Measurements from ENCODE around the gene RPL37.
"Not testable (repeated sequence)": the region's sequence is repeated elsewhere in the genome, so short reads cannot be mapped to it uniquely, and the experiment has no call there.

The RPL37 gene

GRCh38 chr5:40834849-40835787 is at the start of gene RPL37:
RPL37 (minus strand) TSS chr5:40835222; CDS start chr5:40835185, 37 bp downstream.
- DNase-seq (ENCODE audit: low spot score) = peak; percentile 82

- not testable (repeated sequence) for DNase-seq (ENCODE audit: low spot score)
Observed at GRCh38 chr5:40883051-40883450, 48.0 kb upstream of the RPL37 start.

- DNase-seq (ENCODE audit: low spot score) = no peak
Observed at GRCh38 chr5:40882291-40882690, 47.3 kb upstream of the RPL37 start.

GRCh38 chr5:40879163-40879942 is 44.3 kb upstream of the RPL37 start:
- no peak for DNase-seq (ENCODE audit: low spot score)

GRCh38 chr5:40877371-40877988 is 42.5 kb upstream of the RPL37 start:
- no peak for DNase-seq (ENCODE audit: low spot score)

- no peak for DNase-seq (ENCODE audit: low spot score)
Observed at GRCh38 chr5:40875958-40876357, 40.9 kb upstream of the RPL37 start.

GRCh38 chr5:40873286-40873880 is 38.4 kb upstream of the RPL37 start:
- no peak for DNase-seq (ENCODE audit: low spot score)

GRCh38 chr5:40872253-40872652 is 37.2 kb upstream of the RPL37 start:
- not testable (repeated sequence) for DNase-seq (ENCODE audit: low spot score)

GRCh38 chr5:40871177-40871576 is 36.2 kb upstream of the RPL37 start:
- DNase-seq (ENCODE audit: low spot score) = no peak

- no peak for DNase-seq (ENCODE audit: low spot score)
Observed at GRCh38 chr5:40869384-40869783, 34.4 kb upstream of the RPL37 start.

- no peak for DNase-seq (ENCODE audit: low spot score)
Observed at GRCh38 chr5:40866844-40867243, 31.8 kb upstream of the RPL37 start.

- not testable (repeated sequence) for DNase-seq (ENCODE audit: low spot score)
Observed at GRCh38 chr5:40865004-40865403, 30.0 kb upstream of the RPL37 start.

GRCh38 chr5:40860711-40861110 is 25.7 kb upstream of the RPL37 start:
- DNase-seq (ENCODE audit: low spot score) = no peak

GRCh38 chr5:40853632-40854192 is 18.7 kb upstream of the RPL37 start:
- no peak for DNase-seq (ENCODE audit: low spot score)

GRCh38 chr5:40847525-40847924 is 12.5 kb upstream of the RPL37 start:
- DNase-seq (ENCODE audit: low spot score) = no peak

GRCh38 chr5:40846371-40846770 is 11.3 kb upstream of the RPL37 start:
- no peak for DNase-seq (ENCODE audit: low spot score)

- DNase-seq (ENCODE audit: low spot score) = no peak
Observed at GRCh38 chr5:40844565-40844964, 9.5 kb upstream of the RPL37 start.

GRCh38 chr5:40842351-40842750 is 7.3 kb upstream of the RPL37 start:
- DNase-seq (ENCODE audit: low spot score) = no peak

- no peak for DNase-seq (ENCODE audit: low spot score)
Observed at GRCh38 chr5:40841068-40841805, 6.2 kb upstream of the RPL37 start, which contains the start of gene CARD6. CARD6 (plus strand) TSS chr5:40841367; CDS start chr5:40841383, 16 bp downstream.

- no peak for DNase-seq (ENCODE audit: low spot score)
Observed at GRCh38 chr5:40838086-40838485, 3.1 kb upstream of the RPL37 start.

- DNase-seq (ENCODE audit: low spot score) = no peak
Observed at GRCh38 chr5:40834391-40834848, 602 bp downstream of the RPL37 start.
